Astrocyte of the cerebellum (primary cell): Measurements from ENCODE around the gene DHX34.
"Not testable (repeated sequence)": the region's sequence is repeated elsewhere in the genome, so short reads cannot be mapped to it uniquely, and the experiment has no call there.

Experiments
- DNase-seq: peaks from one replicate; pipeline ENCODE4 v3.0.0-alpha.2; 2011; ENCODE audit warnings: low read depth
- H3K4me3 ChIP-seq: 2 replicates; pipeline ENCODE4 v1.5.1; 2011; ENCODE audit warnings: mild to moderate bottlenecking, low read depth, low read length, moderate library complexity
- in situ Hi-C: cut with HindIII; loops from 2 replicates; pipeline ENCODE4 v1.10.0; 2017; ENCODE audit warnings: low sequenced_read_pairs
- TF ChIP-seq, protein P1 (sequence below): IDR thresholded peaks from 2 replicates; pipeline ENCODE4 v1.5.1; 2012; ENCODE audit warnings: low read length, low read depth, moderate library complexity, mild to moderate bottlenecking; ENCODE audit errors: missing control alignments

Gene DHX34

DNA sequence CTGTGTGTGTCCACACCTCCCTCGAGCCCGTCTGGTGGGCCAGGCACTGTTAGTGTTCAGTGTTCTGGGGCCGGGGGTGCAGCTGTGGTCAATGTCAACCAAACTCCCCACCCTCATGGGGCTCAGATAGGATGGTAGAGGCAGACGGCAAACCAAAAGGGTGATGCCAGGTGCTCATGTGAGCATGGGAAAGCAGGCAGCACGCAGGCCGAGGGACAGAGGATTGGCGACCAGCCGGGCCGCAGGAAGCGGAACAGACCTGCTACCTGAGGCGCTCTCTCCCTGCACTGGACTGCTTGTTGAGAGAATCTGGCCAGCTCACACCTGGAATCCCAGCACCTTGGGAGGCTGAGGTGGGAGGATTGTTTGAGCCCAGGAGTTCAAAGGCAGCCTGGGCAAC, 29.1 kb downstream of the DHX34 start:
- no peak overlapping the region for H3K4me3 ChIP-seq
- TF ChIP-seq, protein P1, sequence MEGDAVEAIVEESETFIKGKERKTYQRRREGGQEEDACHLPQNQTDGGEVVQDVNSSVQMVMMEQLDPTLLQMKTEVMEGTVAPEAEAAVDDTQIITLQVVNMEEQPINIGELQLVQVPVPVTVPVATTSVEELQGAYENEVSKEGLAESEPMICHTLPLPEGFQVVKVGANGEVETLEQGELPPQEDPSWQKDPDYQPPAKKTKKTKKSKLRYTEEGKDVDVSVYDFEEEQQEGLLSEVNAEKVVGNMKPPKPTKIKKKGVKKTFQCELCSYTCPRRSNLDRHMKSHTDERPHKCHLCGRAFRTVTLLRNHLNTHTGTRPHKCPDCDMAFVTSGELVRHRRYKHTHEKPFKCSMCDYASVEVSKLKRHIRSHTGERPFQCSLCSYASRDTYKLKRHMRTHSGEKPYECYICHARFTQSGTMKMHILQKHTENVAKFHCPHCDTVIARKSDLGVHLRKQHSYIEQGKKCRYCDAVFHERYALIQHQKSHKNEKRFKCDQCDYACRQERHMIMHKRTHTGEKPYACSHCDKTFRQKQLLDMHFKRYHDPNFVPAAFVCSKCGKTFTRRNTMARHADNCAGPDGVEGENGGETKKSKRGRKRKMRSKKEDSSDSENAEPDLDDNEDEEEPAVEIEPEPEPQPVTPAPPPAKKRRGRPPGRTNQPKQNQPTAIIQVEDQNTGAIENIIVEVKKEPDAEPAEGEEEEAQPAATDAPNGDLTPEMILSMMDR: no peak
- DNase-seq: no peak
- in situ Hi-C loops: no loop called here

DNA sequence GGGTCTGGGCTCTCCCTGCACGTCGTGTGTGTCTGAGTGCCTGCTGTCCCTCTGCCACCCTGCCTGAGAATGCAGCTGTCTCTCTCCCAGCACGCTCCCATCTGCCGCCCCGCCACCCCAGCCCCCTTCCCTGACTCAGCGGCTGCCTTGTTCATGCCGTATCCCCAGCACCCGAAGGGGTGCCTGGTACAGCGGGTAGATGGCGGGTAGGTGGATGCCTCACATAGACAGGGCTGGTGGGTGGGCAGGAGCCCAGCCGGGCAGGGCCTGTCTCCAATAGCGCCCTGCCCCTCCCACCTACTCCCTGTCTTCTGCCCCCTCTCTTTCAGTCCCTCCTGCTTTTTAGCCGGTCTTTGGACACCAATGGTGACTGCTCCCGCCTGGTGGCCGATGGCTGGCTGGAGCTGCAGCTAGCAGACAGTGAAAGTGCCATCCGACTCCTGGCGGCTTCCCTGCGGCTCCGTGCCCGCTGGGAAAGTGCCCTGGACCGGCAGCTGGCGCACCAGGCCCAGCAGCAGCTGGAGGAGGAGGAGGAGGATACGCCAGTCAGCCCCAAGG, 30.3 kb downstream of the DHX34 start:
- in situ Hi-C loops: no loop called here
- DNase-seq: no peak
- TF ChIP-seq, protein P1: no peak
- no peak overlapping the region for H3K4me3 ChIP-seq

DNA sequence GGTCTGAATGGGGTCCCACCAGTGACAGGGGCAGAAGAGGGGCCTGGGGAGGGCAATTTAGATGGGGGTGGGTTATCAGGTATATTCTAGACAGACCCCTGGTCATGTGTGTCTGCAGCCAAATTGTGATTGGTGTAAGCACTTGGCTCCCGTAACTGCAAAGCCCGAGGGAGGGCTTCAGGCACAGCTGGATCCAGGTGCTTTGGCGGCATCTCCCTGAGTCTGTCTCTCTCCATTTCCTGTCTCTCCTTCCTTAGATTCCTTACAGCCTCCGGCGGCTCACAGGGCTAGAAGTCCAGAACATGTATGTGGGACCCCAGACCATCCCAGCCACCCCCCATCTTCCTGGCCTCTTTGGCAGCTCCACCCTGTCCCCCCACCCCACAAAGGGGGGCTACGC, 31.4 kb downstream of the DHX34 start:
- DNase-seq: no peak
- in situ Hi-C loops: no loop called here
- TF ChIP-seq, protein P1: no peak
- H3K4me3 ChIP-seq: no peak overlapping the region

DNA sequence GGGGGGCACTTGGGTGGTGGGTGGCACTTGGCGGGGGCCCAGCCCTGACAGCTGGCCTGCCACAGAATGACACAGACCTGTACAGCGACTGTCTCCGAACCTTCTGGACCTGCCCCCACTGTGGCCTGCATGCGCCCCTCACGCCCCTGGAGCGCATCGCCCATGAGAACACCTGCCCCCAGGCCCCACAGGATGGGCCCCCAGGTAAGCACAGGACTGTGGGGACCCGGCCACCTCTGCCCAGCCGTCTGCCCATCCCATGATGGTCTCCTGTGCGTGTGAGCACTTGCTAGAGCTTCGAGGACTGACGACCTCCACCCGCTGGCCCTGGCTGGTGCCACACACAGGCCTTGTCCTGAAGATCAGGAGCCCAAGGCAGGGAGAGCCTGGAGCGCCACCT, 32.0 kb downstream of the DHX34 start:
- in situ Hi-C loops: no loop called here
- H3K4me3 ChIP-seq: no peak overlapping the region
- TF ChIP-seq, protein P1: no peak
- DNase-seq: no peak

DNA sequence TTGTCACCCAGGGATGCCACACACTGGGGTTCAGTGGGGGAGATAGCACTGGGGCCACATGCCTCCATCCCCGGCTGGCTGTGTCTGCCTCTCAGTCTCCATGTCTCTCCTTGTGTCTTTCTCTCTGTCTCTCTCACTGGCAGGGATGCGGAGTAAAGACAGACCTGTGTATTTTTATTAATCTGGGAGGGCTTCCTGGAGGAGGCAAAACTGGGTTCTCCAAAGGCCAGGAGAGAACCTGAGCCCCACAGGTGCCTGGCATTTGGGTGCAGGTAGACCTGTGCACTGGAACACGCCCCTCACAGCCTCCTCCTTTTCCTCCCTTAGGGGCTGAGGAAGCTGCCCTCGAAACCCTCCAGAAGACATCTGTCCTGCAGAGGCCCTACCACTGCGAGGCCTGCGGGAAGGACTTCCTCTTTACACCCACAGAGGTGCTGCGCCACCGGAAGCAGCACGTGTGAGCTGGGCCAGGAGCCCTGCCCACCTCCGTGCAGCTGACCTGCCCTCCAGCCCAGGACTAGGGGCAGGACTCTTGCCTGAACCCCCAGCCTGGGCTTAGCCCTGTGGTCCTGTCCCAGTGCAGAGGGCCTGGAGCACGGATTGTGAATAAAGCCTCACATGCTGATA, 32.7 kb downstream of the DHX34 start:
- TF ChIP-seq, protein P1: no peak

DNA sequence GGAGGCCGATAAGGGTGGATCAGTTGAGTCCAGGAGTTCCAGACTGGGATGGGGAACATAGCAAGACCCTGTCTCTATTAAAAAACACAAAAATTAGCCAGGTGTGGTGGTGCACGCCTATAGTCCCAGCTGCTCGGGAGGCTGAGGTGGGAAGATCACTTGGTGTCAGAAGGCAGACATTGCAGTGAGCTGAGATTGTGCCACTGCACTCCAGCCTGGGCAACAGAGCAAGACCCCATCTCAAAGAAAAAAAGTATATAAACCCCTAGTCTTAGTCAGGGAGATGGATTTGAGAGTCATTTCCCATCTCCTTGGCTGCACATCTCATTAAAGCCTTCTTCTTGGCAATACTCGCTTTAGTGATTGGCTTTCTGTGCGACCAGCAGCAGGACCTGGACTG, 34.8 kb downstream of the DHX34 start:
- DNase-seq, H3K4me3 ChIP-seq, in situ Hi-C loops: not testable (repeated sequence)

More for the DNA sequence above, 32.7 kb downstream of the DHX34 start:
- in situ Hi-C loops: no loop called here
- no peak overlapping the region for H3K4me3 ChIP-seq
- DNase-seq: no peak

DNA sequence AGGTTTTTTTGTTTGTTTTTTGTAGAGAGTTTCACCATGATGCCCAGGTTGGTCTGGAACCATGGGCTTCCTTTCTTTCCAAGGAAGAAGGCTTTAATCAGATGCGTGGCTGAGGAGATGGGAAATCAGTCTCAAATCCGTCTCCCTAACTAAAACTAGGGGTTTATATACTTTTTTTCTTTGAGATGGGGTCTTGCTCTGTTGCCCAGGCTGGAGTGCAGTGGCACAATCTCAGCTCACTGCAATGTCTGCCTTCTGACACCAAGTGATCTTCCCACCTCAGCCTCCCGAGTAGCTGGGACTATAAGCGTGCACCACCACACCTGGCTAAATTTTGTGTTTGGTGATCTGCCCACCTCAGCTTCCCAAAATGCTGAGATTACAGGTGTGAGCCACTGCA, 35.4 kb downstream of the DHX34 start:
- in situ Hi-C loops, DNase-seq, H3K4me3 ChIP-seq: not testable (repeated sequence)

DNA sequence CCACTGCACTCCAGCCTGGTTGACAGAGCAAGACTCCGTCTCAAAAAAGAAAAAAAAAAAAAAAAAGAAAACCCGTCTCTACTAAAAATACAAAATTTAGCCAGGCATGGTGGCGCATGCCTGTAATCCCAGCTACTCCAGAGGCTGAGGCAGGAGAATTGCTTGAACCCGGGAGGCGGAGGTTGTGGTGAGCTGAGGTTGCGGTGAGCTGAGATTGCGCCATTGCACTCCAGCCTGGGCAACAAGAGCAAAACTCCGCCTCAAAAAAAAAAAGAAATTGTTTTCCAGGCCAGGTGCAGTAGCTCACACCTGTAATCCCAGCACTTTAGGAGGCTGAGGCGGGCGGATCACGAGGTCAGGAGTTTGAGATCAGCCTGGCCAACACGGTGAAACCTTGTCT, 37.5 kb downstream of the DHX34 start:
- in situ Hi-C loops, DNase-seq, H3K4me3 ChIP-seq: not testable (repeated sequence)

DNA sequence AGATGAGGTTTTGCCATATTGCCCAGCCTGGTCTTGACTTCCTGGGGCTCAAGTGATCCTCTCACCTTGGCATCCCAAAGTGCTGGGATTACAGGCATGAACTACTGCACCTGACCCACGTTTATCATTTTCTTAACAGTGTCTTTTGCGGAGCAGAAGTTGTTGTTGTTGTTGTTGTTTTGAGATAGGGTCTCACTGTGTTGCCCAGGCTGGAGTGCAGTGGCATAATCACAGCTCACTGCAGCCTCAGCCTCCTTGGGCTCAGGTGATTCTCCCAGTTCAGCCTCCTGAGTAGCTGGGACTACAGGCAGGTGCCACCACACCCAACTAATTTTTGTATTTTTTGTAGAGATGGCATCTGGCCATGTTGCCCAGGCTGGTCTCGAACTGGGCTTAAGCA, 38.5 kb downstream of the DHX34 start:
- DNase-seq, H3K4me3 ChIP-seq, in situ Hi-C loops: not testable (repeated sequence)

DNA sequence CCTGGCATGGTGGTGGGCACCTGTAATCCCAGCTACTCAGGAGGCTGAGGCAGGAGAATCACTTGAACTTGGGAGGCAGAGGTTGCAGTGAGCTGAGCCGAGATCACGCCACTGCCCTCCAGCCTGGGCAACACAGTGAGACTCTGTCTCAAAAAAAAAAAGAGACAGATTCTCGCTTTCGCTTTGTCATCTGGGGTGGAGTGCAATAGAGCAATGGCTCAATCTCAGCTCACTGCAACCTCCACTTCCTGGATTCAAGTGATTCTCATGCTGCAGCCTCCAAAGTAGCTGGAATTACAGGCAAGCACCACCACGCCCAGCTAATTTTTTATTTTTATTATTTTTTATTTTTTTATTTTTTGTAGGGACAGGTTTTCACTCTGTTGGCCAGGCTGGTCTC, 39.6 kb downstream of the DHX34 start:
- DNase-seq, in situ Hi-C loops, H3K4me3 ChIP-seq: not testable (repeated sequence)
